Measurements from ENCODE around the gene RABGAP1.

DNA sequence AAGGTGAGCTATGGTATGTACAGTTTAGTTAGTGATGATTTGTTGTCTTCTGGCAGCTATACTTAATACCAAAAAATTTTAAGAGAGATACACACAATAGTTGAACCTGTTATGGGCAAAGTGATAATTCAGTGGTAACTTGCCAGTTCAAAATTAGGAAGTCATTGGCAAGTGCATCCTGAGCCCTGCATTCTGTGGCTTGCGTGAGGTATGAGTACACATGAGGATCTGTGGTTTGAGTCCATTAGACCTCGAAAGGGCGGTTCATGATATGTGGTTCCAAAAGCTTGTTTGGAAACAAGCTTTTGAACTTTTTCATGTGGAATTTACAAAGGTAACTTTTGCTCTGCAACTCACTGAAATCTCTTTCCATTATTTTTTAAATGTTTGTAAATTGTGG, 139.6 kb downstream of the RABGAP1 start:
- TF ChIP-seq POLR2A (IDR thresholded peaks at IDR 0.05; ENCODE audit: low read depth, low read length) (no peak), POLR2AphosphoS5 (IDR thresholded peaks at IDR 0.05; ENCODE audit: low read depth, low read length) (no peak), PAX5 (IDR thresholded peaks at IDR 0.05; ENCODE audit: insufficient read depth, low read length, severe bottlenecking) (no peak)

Data from GM12891 (cell line).